SK-N-SH (cell line): Measurements from ENCODE around the gene UBR7. TPM values are rescaled to one million over a fixed set of nuclear protein-coding genes. Genes with fewer than 3 reads are reported as not detected.

Experiments
- CTCF ChIA-PET: fragments of 300-600, 350-600 bp; formaldehyde crosslinking; extraction: SDS; loops from one replicate; lab custom pipeline; 2021; lab: Yijun Ruan, JAX
- POLR2A ChIA-PET: fragments of 350-600 bp; sonication (Branson Sonifier 250); formaldehyde crosslinking; extraction: SDS; loops from one replicate; lab custom pipeline; 2020; ENCODE audit warnings: antibody characterized with exemption, inconsistent platforms; lab: Yijun Ruan, JAX
- DNase-seq: peaks from one replicate; pipeline ENCODE4 v3.0.0; 2012
- H2AFZ ChIP-seq: fragments of 200-600 bp; sonication (generic); 2 replicates; pipeline ENCODE4 v1.8.1; 2016; ENCODE audit warnings: antibody characterized with exemption, mild to moderate bottlenecking, low read depth
- H3F3A ChIP-seq: fragments of 200-600 bp; sonication (generic); replicated peaks from 2 replicates; pipeline ENCODE3; 2016; ENCODE audit warnings: antibody characterized with exemption, mild to moderate bottlenecking; ENCODE audit not compliant: insufficient read depth
- H3K27ac ChIP-seq, 2 experiments: fragments of 200-500 bp in 1 of 2; fragments of 200-600 bp in 1 of 2; sonication (Bioruptor generic) in 1 of 2; sonication (generic), shearing (Covaris generic) in 1 of 2; 2 replicates each; pipeline versions ENCODE4 v1.5.1 to v1.6.1; 2014 to 2016; ENCODE audit warnings: low read depth in 2 of 2, inconsistent platforms in 1 of 2, low read length in 1 of 2, mild to moderate bottlenecking in 1 of 2, mixed read lengths in 1 of 2
- H3K27me3 ChIP-seq: fragments of 200-600 bp; sonication (generic), shearing (Covaris generic); 2 replicates; pipeline ENCODE4 v1.6.1; 2016; ENCODE audit warnings: mixed run types; ENCODE audit not compliant: insufficient read depth
- H3K36me3 ChIP-seq, 2 experiments: fragments of 200-500 bp in 1 of 2; fragments of 200-600 bp in 1 of 2; sonication (Bioruptor generic) in 1 of 2; sonication (generic) in 1 of 2; replicated peaks in 1 of 2; 2 replicates each; pipeline versions ENCODE3 to v1.5.1; 2014 to 2016; ENCODE audit warnings: low read length in 1 of 2, mild to moderate bottlenecking in 1 of 2; ENCODE audit not compliant: insufficient read depth in 2 of 2, control insufficient read depth in 1 of 2
- H3K4me1 ChIP-seq, 2 experiments: fragments of 200-500 bp in 1 of 2; fragments of 200-600 bp in 1 of 2; sonication (Bioruptor generic) in 1 of 2; sonication (generic), shearing (Covaris generic) in 1 of 2; 2 replicates each; pipeline versions ENCODE4 v1.5.1 to v1.6.1; 2014 to 2016; ENCODE audit warnings: low read depth in 1 of 2, low read length in 1 of 2, mixed run types in 1 of 2; ENCODE audit not compliant: insufficient read depth in 2 of 2, control insufficient read depth in 1 of 2
- H3K4me2 ChIP-seq: fragments of 200-600 bp; sonication (generic), shearing (Covaris generic); 2 replicates; pipeline ENCODE4 v1.6.1; 2017; ENCODE audit warnings: mixed run types
- H3K4me3 ChIP-seq, 2 experiments: fragments of 200-500 bp in 1 of 2; fragments of 200-600 bp in 1 of 2; sonication (Bioruptor generic) in 1 of 2; sonication (generic), shearing (Covaris generic) in 1 of 2; 2 replicates each; pipeline versions ENCODE4 v1.5.1 to v1.8.1; 2014 to 2016; ENCODE audit warnings: low read depth in 2 of 2, inconsistent platforms in 1 of 2, low read length in 1 of 2, mild to moderate bottlenecking in 1 of 2, mixed read lengths in 1 of 2, moderate library complexity in 1 of 2
- H3K79me2 ChIP-seq: fragments of 200-600 bp; sonication (generic); 2 replicates; pipeline ENCODE4 v1.8.1; 2017; ENCODE audit warnings: mild to moderate bottlenecking; ENCODE audit not compliant: insufficient read depth
- H3K9ac ChIP-seq: fragments of 200-600 bp; sonication (generic); 2 replicates; pipeline ENCODE4 v1.6.1; 2017; ENCODE audit warnings: mixed run types
- H3K9me2 ChIP-seq: fragments of 200-600 bp; sonication (generic); 2 replicates; pipeline ENCODE4 v1.6.1; 2017; ENCODE audit warnings: mixed run types
- H3K9me3 ChIP-seq: fragments of 200-600 bp; sonication (generic); 2 replicates; pipeline ENCODE4 v1.6.1; 2017; ENCODE audit warnings: mixed run types, mild to moderate bottlenecking, moderate library complexity
- H4K20me1 ChIP-seq: fragments of 200-600 bp; sonication (generic); 2 replicates; pipeline ENCODE4 v1.6.1; 2017; ENCODE audit warnings: mild to moderate bottlenecking, mixed run types; ENCODE audit not compliant: insufficient read depth
- CTCF ChIP-seq: fragments of 200-600 bp; sonication (generic); IDR thresholded peaks from 2 replicates; pipeline ENCODE4 v1.6.1; 2017; ENCODE audit warnings: antibody characterized with exemption, mild to moderate bottlenecking, moderate library complexity
- ELF1 ChIP-seq: IDR thresholded peaks from 2 replicates; pipeline ENCODE4 v1.4.0; 2012
- EP300 ChIP-seq, 2 experiments: IDR thresholded peaks; 2 replicates each; pipeline versions ENCODE4 v1.4.0 to v1.6.1; 2012; ENCODE audit warnings: borderline replicate concordance in 1 of 2, low read depth in 1 of 2, low read length in 1 of 2
- FOSL2 ChIP-seq: IDR thresholded peaks from 2 replicates; pipeline ENCODE4 v1.4.0; 2012; ENCODE audit warnings: low read depth, mild to moderate bottlenecking, moderate library complexity, borderline replicate concordance
- FOXM1 ChIP-seq: IDR thresholded peaks from 2 replicates; pipeline ENCODE4 v1.4.0; 2012; ENCODE audit warnings: low read depth, mild to moderate bottlenecking
- GATA2 ChIP-seq: sonication (generic); formaldehyde crosslinking; IDR thresholded peaks from 2 replicates; pipeline ENCODE4 v1.5.0; 2020; ENCODE audit warnings: mild to moderate bottlenecking, missing genetic modification reagents
- JUND ChIP-seq: IDR thresholded peaks from 2 replicates; pipeline ENCODE4 v1.4.0; 2012
- MAX ChIP-seq: IDR thresholded peaks from 2 replicates; pipeline ENCODE4 v1.4.0; 2012; ENCODE audit warnings: low read depth
- NRF1 ChIP-seq: IDR thresholded peaks from 2 replicates; pipeline ENCODE4 v1.6.1; 2012; ENCODE audit warnings: low read depth, mild to moderate bottlenecking, low read length
- RAD21 ChIP-seq: IDR thresholded peaks from 2 replicates; pipeline ENCODE4 v1.6.1; 2012; ENCODE audit warnings: mild to moderate bottlenecking, low read length
- RCOR1 ChIP-seq: fragments of 150-350 bp; IDR thresholded peaks from 2 replicates; pipeline ENCODE4 v1.6.1; 2017; ENCODE audit warnings: antibody characterized with exemption, low read length
- REST ChIP-seq: IDR thresholded peaks from 2 replicates; pipeline ENCODE4 v1.6.1; 2012; ENCODE audit warnings: mild to moderate bottlenecking, low read depth, low read length, moderate library complexity
- RXRA ChIP-seq: IDR thresholded peaks from 2 replicates; pipeline ENCODE4 v1.4.0; 2012; ENCODE audit warnings: low read depth, mild to moderate bottlenecking, borderline replicate concordance
- TAF1 ChIP-seq: IDR thresholded peaks from 2 replicates; pipeline ENCODE4 v1.6.1; 2012; ENCODE audit warnings: low read depth, mild to moderate bottlenecking, low read length, moderate library complexity, borderline replicate concordance
- WGBS: methylation state at CpG from one replicate; pipeline ENCODE4 v1.1.6; 2017; ENCODE audit warnings: low lambda C conversion rate; 5-methylcytosine and 5-hydroxymethylcytosine counted together
- polyA plus RNA-seq, 3 experiments: library from polyadenylated mRNA; depleted of rRNA; stranded (reverse); fragments of >200 nt; gene quantifications; 2 replicates each; pipeline ENCODE4 v1.2.3, GENCODE V29; 2012
- TF ChIP-seq, protein P1 (sequence below): IDR thresholded peaks from 2 replicates; pipeline ENCODE4 v1.4.0; 2012; ENCODE audit warnings: low read depth, borderline replicate concordance

The UBR7 gene
- polyA plus RNA-seq, 1 of the 3 experiments (the other 2 are of a cell fraction): 28.2 TPM

- CTCF ChIA-PET: interaction anchor here (0.9 to 2.7 kb wide), 4 partner anchors 11 to 49 kb away, joined by 3 to 14 read pairs (median 4); no protein-coding TSS in a partner anchor
- 42% methylated on average over 4 of the region's 4 CpGs for WGBS
- H3K79me2 ChIP-seq: no peaks in the 10 kb centered on the region
These were observed 45.6 kb upstream of the UBR7 start for GRCh38 chr14:93161411-93161940.

More at GRCh38 chr14:93161411-93161940, 45.6 kb upstream of the UBR7 start:
- Histone ChIP-seq H3K27me3 (no peaks in the 10 kb centered on the region), H3K4me3 (no peak overlapping the region), H3K36me3 (no peaks in the 10 kb centered on the region), H3K4me1 (peaks cover 0 to 10% of the 10 kb centered on the region in 2 experiments; a peak in 1 of 4 replicates), H4K20me1 (no peaks in the 10 kb centered on the region), H2AFZ (no peak overlapping the region), H3F3A (no peaks in the 10 kb centered on the region), H3K27ac (no peak overlapping the region), H3K4me2 (no peak overlapping the region), H3K9me3 (no peaks in the 10 kb centered on the region), H3K9ac (no peak overlapping the region), H3K9me2 (no peaks in the 10 kb centered on the region)
- TF ChIP-seq TAF1 (no peak), GATA2 (CRISPR knock-in tag) (no peak), EP300 (IDR thresholded peaks at IDR 0.05; ENCODE audit: borderline replicate concordance in 1 of 2, low read depth in 1 of 2, low read length in 1 of 2) (no peak), FOXM1 (no peak), REST (no peak), RCOR1 (no peak), NRF1 (no peak), JUND (no peak), CTCF (no peak), RXRA (no peak), RAD21 (no peak), FOSL2 (no peak), MAX (no peak), ELF1 (no peak)
- TF ChIP-seq, protein P1, sequence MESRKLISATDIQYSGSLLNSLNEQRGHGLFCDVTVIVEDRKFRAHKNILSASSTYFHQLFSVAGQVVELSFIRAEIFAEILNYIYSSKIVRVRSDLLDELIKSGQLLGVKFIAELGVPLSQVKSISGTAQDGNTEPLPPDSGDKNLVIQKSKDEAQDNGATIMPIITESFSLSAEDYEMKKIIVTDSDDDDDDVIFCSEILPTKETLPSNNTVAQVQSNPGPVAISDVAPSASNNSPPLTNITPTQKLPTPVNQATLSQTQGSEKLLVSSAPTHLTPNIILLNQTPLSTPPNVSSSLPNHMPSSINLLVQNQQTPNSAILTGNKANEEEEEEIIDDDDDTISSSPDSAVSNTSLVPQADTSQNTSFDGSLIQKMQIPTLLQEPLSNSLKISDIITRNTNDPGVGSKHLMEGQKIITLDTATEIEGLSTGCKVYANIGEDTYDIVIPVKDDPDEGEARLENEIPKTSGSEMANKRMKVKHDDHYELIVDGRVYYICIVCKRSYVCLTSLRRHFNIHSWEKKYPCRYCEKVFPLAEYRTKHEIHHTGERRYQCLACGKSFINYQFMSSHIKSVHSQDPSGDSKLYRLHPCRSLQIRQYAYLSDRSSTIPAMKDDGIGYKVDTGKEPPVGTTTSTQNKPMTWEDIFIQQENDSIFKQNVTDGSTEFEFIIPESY: no peak
- no peak for DNase-seq
- POLR2A ChIA-PET: interaction anchor here (0.6 kb wide), 1 partner anchor 1901 kb away, joined by 5 read pairs; no protein-coding TSS in a partner anchor
